GDM1 (cell line): ENCODE data around the gene SPNS3.

Experiments
- DNase-seq: peaks from one replicate; lab custom pipeline; 2025; lab: John Stamatoyannopoulos, UW

The SPNS3 gene

DNA sequence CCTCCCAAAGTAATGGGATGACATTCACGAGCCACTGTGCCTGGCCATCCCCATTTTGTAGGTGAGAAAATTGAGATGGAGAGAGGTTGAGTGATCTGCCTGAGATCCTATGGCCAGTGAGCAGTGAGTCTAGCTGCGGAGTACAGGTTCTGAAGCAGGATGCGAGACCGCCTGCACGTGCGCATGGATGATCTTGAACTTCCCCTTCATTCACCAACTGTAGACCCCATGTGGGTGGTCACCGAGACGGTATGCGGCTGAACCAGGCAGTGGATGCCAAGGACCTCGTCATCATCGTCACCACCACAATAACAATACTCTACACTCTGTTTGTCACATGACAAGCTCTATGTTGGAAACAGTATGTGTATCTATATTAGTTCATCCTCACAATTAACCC, 6.2 kb upstream of the SPNS3 start:
- DNase-seq, result no peak

DNA sequence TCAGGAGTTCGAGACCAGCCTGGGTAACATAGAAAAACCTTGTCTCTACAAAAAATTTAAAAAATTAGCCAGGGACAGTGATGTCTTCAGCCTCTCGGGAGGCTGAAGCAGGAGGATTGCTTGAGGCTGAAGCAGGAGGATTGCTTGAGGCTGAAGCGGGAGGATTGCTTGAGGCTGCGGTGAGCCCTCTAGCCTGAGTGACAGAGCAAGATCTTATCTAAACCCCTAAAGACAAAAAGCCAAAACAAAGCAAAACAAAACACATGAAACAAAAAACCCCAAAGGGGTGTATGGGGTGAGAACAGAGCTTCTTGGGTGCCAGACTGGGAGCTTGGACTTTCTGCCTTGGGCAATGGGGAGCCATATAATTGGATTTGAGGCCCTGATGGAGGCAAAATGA, 2.6 kb downstream of the SPNS3 start:
- no peak for DNase-seq

DNA sequence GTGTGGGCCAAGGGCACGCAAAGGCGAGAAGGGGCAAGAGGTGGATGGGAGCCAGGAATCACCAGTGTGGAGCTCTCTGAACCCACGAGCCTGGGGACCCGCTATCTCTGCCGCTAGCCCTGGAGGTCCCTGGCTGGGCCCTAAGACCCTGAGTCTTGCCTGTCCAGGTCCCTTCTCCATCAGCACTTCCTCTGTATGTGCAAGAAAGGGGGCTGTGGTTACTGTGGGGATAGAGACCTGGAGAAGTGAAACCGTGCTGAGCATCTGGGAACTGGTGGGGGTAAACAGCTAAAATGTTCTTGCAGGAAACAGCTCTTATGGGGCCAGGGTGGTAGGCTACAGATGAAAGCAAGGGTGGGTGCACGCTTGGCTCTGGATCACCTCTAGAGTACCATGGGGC, 3.1 kb downstream of the SPNS3 start:
- DNase-seq, result peak; percentile 56

DNA sequence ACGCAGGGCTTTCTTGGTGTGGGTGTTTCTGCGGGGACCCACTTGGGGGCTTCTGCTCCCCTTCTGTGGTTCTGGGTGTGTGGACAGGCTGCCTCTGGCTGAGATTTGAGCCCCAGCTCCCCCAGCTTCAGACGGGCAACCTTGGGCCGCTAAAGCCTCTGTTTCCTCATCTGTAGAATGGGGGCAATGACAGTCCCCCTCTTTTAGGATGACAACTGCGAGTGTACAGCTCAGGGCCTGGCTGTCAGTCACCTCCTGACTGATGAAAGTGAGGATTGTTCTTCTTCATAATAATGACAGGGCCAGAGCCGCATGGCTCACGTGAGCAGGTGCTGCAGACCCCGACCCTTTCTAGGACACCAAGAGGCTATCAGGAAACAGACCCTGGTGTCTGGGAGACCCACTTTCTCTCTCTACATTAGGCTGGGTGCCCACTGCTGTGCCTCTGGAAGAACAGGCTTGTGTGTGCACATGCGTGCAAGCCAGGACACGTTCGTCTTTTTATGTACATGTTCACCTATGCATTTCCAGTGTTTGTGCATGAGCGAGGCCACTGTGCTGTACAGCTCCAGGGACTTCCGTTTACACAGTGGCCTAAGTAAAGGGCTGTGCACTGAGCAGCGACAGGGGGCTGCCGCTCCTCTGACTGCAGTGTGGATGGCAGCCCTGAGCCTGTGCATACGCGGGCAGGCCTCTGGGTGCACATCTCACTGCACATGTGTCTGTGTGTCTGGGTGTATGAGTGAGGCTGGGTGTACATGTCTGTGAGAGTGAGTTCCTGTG, 4.6 kb downstream of the SPNS3 start:
- DNase-seq, result no peak

DNA sequence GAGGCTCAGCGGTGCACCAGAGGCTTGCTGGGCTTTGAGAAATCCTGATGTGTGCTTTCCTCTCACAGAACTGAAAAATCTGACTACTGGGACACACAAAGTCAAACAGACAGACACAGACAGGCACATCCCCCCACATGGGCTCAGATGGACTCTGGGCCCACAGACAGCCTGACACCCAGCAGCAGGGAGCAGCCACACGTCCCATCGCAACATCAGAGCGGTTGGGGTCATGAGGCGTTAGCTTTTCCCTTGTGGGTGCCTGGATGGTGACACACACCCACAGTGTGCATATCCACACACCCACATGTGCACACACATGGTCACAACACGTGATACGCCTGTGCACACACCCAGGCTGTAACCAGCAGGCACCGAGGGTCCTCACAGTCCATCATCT, 6.3 kb downstream of the SPNS3 start:
- no peak for DNase-seq

DNA sequence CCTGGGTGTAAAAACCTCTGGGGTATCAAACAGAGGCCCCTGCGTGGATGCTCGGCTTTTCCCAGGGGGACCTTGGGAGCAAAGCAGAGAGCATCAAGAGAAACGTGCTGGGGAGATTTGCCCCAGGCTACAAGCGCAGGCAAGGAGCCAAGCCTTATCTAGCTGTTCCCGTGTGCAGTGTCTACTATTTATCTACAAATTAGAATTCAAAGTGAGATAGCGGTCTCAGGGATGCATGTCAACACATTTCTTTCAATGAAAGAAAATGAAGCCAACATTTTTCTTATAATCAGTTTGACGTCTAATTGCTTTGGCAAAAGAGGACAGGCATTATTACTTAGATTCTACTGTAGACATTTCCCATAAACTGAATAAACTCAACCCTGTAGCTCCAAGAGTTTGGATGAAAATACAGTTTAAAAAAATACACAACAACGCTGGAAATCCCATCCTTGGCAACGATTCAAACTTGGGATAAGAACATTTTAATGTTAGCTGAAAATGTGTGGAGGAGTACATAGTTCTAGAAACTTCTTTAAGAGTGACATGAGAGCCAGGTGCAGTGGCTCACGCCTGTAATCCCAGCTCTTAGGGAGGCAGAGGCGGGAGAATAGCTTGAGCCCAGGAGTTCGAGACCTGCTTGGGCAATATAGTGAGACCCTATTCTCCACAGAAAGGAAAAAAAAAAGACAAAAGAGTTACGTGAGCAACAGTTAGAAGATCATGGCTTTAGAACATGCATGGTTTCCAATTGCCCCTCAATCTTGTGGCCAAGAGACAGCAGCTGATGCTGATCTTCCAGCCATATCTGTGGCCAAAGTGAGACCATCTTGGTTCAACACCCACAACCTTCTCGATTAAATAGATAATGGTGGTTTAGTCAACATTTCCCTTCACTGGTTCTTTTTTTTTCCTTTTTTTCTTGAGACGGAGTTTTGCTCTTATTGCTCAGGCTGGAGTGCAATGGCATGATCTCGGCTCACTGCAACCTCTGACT, 7.2 kb downstream of the SPNS3 start:
- no peak for DNase-seq

DNA sequence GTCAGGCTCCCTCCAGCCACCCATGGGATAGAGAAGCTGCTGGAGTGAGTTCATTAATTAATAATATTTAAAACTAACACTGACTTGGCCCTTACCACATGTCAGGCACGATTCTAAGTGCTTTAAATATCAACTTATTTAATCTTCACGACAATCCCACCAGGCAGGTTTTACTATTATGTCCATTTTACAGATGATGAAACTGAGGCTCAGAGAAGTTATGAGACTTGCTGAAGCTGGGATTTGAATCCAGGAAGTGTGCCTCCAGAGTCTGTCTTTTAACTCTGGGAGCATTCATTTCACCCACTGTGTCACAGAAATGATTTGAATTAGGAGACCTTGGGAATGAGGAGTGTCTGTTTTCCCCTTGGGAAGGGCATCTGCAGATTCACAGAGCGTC, 8.8 kb downstream of the SPNS3 start:
- no peak for DNase-seq

DNA sequence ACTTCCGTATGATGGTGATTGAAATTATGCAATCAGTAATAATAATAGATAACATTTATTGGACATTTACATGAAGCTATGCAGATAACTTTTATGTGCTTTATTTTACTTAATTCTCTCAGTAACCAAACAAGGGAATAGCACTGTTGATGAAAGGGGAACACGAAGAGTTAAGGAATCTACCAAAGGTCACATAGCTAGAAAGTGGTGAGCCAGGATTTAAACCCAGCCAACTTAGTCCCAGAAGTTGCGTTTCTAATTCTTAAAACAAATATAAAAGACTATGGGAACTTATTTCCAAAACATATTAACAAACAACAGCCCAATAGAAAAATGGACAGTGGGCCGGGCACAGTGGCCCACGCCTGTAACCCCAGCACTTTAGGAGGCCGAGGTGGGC, 9.7 kb downstream of the SPNS3 start:
- no peak for DNase-seq

DNA sequence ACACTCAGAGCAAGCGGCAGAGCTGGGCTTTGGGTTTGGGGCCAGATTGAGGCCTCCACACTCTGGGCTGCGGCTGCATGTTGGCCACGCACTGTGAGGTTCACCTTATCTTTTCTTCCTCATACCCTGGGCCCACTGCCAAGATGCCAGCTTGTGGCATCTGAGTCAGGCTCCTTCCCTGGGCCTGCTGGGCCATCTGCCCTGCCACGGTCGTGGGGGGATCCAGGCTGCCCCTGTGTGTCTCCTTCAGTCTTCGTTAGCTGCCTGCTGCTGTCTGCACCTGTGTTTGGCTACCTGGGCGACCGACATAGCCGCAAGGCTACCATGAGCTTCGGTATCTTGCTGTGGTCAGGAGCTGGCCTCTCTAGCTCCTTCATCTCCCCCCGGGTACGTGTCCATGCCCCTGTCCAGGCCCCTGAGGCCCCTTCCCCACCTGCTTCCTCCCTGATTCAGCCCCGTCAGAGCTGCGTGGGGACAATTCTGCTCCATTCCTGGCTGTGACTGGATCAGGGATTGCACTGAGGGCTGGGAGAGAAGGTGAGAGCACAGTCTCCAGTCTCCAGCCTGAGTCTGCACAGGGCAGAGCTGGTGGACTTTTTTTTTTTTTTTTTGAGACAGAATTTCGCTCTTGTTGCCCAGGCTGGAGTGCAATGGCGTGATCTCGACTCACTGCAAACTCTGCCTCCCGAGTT, 11.2 kb downstream of the SPNS3 start:
- peak; percentile 72 for DNase-seq

DNA sequence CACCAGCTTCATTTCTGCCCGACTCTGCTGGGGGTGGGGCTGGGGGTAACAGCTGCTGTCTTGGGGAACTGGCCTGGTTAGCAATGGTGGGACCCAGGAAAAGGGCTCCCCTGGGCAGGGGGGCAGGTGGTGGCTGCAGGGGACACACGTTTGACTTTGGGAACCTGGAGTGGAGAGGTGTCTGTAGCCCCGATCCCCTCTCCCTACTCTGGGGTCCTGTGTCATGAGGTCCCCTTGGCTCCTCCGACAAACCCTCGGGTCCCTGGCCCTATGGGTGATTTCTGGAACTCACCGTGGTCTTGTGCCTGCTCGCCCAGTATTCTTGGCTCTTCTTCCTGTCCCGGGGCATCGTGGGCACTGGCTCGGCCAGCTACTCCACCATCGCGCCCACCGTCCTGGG, 12.0 kb downstream of the SPNS3 start:
- DNase-seq, result no peak

DNA sequence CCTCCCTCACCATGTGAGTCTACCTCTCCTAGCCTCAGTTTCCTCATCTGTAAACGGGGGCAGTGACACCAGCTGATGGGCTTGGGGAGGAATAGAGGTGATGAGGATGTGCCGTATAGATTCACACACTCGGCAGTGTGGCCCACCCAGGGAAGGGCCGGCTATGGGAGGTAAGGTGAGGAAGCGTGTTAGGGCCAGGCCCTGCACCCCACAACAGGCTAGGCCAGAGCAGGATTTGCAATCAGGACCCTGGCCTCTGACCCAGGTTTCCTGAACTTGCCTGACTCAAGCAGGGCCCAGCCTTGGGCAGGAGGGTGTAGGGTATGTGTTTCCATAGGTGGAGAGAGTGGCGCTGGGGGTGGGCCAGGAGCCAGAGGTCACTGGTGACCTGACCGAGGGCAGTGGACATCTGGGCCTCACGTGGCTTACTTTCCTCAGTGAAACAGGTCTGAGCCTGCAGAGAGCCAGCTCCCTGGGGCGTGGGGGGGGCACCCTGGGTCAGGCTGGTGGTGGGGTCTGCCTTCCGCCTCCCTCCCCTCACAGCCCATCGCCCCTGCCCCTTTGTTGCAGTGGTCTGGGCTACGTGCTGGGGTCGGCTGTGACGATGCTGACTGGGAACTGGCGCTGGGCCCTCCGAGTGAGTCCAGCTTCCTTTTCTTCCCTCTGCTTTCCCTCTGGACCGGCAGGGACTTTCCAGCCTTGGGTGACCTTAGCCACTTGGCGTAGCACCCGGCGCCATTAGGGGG, 12.8 kb downstream of the SPNS3 start:
- DNase-seq, result no peak

DNA sequence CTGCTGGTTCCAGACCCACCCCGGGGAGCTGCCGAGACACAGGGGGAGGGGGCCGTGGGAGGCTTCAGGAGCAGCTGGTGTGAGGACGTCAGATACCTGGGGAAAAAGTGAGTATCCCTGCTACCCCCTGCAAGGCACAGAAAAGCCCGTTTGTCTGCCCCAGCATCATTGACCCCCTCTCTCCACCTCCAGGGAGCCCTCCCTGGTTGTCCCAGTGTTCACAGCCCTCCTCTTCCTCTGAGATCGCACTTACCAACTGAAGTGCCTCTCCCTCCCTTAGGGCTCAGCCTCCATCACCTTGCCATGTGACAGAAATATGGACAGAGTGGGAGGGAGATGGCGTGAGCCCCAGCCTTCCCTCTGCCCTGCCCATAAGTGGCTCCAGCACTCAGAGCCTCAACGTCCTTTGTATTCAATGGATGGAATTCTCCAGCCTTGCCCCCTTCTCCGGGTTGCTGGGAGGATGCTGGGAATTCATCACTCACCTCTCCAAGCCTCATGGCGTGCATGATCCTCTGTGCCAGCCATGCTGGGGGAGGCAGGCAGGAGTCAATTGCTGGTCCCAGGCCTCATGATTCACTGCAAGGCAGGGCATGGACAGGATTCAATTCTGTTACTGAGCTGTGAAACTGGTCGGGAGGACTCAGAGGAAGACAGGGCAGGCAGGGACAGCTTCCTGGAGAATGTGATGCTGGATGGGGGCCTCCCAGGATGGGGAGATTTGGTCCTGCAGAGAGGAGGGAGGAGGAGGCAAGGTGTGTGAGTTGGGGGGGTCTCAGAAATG, 14.6 kb downstream of the SPNS3 start:
- no peak for DNase-seq

DNA sequence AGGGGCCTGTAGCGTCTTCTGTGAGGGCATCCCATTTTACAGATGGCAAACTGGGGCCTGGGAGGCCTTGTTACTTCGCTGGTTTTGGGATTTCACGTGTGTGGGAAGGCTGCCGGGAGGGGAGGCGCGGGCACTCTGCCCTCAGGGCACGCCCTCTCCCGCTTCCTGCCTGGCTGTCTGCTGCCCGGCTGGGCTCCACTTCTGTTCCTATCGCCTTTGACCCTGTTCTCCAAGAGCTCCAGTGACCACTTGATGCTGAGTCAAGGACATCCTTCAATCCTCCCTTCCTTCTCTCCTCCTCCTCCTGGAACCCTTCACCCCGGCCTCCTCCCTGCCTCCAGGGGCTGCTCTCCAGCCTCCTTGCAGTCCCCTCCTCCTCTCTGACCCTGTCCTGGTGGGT, 16.0 kb downstream of the SPNS3 start:
- no peak for DNase-seq

DNA sequence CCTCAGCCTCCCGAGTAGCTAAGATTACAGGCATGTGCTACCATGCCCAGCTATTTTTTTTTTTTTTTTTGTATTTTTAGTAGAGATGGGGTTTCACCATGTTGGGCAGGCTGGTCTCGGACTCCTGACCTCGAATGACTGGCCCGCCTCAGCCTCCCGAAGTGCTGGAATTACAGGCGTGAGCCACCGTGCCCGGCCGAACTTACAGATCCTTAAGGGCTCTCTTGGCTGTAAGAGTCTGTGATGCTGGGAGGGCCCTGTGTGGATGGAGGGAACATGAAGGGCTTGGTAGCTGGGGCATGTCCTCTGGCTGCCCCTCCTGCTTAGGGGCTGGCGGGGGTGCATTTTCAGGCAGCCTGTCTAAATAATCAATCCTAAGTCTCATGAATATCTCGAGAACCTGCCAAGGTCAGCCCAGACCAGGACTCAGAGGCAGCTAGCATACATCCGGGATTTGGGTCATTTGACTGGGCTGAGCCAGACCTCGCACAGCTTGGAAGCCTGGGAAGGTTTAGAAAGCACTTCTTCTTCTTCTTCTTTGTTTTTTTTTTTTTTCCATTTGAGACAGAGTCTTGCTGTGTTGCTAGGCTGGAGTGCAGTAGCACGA, 17.1 kb downstream of the SPNS3 start:
- no peak for DNase-seq

DNA sequence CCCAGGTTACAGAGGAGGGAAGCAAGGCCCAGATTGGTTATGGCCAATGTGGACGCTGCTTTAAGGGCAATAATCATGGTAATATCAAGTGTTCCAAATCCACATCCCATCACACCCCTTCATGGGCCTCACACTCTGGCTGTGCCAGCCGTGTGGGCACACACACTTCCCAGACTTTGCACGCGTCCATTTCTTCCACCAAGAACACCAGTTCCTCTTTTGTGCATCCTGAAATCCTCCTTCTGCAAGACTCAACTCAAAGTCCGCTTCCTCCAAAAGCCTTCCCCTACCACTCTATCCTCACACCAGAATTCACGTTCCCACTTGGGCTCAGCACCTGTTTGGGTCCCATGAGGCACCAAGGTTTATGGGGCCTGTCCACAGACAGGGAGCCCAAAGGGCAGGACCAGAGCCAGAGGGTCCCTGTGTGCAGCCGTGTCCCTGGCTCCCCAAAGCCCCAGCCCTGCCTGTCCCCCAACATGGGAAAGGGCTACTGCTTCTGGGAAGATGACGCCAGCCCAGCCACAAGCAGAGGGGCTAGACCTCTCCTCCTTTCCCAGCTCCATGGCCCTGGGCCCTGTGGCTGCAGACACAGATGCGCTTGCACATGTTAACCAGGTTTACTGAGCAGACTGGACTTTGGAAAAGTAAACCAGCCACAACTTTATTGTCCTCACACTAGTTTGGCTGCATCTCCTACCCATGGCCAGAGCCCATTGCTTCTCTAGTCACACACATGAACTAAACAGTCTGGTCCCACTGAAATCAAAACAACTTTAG, 20.3 kb downstream of the SPNS3 start:
- DNase-seq, result no peak

DNA sequence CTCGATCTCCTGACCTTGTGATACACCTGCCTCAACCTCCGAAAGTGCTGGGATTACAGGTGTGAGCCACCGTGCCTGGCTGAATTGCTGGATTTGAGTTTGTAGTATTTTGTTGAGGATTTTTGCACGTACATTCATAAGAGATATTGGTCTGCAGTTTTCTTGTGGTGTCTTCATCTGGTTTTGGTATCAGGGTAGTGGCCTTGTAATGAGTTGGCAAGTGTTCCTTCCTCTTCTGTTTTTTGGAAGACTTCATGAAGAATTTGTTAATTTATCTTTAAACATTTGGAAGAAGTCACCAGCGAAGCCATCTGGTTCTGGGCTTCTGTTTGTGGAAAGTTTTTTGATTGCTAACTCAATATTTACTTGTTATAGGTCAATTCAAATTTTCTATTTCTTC, 26.9 kb downstream of the SPNS3 start:
- DNase-seq, result no peak

DNA sequence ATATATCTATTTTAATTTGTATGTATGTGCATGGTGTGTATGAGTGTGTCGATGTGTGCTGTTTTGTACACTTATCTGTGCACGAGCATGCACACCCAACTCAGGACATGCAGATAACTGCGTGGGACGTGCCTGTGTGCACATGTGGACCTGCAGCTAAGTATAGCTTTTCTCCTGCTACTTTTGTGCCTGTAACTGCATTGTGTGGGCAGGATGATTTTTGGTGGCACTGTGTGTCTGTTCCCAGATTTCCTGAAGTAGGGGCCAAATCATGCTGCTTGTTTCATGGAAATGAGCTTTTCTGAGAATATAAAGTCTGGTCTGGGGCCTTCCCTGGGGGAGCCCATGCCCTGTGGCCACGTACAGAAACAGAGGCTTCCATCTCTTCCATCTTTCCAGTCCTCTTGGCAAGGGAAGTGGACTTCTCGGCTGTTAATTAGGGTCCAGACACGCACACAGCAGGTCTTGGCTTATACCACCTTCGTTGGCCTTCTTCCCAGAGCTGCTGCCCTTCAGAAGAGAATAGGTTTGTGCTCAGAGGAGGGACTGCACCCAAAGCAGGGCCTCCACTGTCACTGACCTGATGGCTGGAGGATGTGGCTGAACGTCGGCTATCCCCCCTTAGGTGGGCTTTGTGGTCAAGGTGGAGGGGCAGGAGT, 30.2 kb downstream of the SPNS3 start:
- no peak for DNase-seq

DNA sequence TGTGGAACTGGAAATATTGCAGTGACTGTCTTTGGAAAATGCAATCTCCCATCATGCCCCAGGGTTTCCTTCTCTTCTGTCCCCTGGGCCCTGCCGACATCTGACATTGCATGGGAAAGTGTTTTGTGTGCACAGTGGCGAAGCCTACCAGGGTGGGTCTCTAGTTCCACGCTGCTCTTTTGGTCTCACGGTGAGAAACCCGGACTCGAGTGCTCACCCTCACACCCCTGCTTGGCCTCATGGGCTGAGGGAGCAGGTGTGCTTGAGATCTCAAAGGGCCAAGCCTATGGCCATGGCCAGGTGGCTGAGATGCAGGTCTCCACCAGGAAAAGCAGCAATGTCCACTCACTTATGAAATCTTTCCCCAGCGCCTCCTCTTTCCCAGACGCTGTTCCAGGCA, 32.0 kb downstream of the SPNS3 start:
- DNase-seq, result no peak

DNA sequence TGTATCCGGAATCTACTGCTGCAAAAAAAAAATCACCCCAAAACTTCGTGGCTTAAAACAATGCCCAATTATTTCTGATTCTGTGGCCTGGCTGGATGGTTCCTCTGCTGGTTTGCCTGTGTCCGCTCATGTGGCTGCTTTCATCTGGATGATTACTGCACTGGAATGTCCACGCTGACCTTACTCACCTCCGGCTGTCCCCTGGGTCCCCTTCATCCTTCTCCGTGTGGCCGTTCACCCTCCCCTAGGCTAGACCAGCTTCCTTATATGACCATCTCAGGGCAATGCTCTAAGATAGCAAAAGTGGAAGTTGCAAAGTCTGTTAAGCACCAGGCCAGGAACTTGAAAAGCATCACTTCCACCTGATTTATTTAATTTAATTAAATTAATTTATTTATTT, 33.5 kb downstream of the SPNS3 start:
- DNase-seq, result no peak
